SU-DHL-6 (cell line): ENCODE measurements around the gene CYP2W1.

ENCODE experiments used
- CTCF ChIP-seq: fragments of 200-600 bp; sonication (generic); IDR thresholded peaks from one replicate; pipeline ENCODE4 v1.5.1; 2017; ENCODE audit warnings: antibody characterized with exemption, mild to moderate bottlenecking, low read length, moderate library complexity; ENCODE audit not compliant: insufficient read depth, poor library complexity, severe bottlenecking
- EZH2phosphoT487 ChIP-seq: fragments of 200-600 bp; sonication (generic), shearing (Covaris generic); conservative IDR thresholded peaks from 2 replicates; pipeline ENCODE4 v1.6.1; 2018; ENCODE audit warnings: mild to moderate bottlenecking, antibody characterized with exemption, low read length, moderate library complexity, mixed read lengths

- TF ChIP-seq CTCF (no peak), EZH2phosphoT487 (no peak)
Measured at GRCh38 chr7:972110-972509, 10.9 kb upstream of the CYP2W1 start.
